Trophoblast cell (in vitro differentiated cells and primary cell): Measurements from ENCODE around the gene FAM120B.
A peak's percentile ranks its signal among the peaks of the same experiment; 100 is the strongest.

Experiments
- DNase-seq, 2 donors: peaks; one replicate each; pipeline ENCODE4 v3.0.0-alpha.2; 2016
- H2AFZ ChIP-seq: 2 replicates; pipeline ENCODE4 v1.6.1; 2013; ENCODE audit warnings: low read length, moderate library complexity, mild to moderate bottlenecking; ENCODE audit not compliant: insufficient read depth, poor library complexity
- H2AK5ac ChIP-seq: 2 replicates; pipeline ENCODE4 v1.6.1; 2013; ENCODE audit warnings: mild to moderate bottlenecking, low read length
- H2BK120ac ChIP-seq: 2 replicates; pipeline ENCODE4 v1.6.1; 2013; ENCODE audit warnings: low read length, mild to moderate bottlenecking, moderate library complexity; ENCODE audit not compliant: insufficient read depth, poor library complexity
- H2BK12ac ChIP-seq: 2 replicates; pipeline ENCODE4 v1.6.1; 2013; ENCODE audit warnings: mild to moderate bottlenecking, low read length, moderate library complexity
- H2BK5ac ChIP-seq: 2 replicates; pipeline ENCODE4 v1.6.1; 2013; ENCODE audit warnings: low read length, low read depth, moderate library complexity, mild to moderate bottlenecking; ENCODE audit not compliant: poor library complexity
- H3K14ac ChIP-seq: 2 replicates; pipeline ENCODE4 v1.6.1; 2013; ENCODE audit warnings: mild to moderate bottlenecking, low read length
- H3K18ac ChIP-seq: 2 replicates; pipeline ENCODE4 v1.6.1; 2013; ENCODE audit warnings: mild to moderate bottlenecking, low read length
- H3K23ac ChIP-seq: 2 replicates; pipeline ENCODE4 v1.6.1; 2013; ENCODE audit warnings: low read length
- H3K27ac ChIP-seq: 2 replicates; pipeline ENCODE4 v1.5.1; 2013; ENCODE audit warnings: low read depth, mild to moderate bottlenecking, inconsistent platforms, low read length, moderate library complexity
- H3K27me3 ChIP-seq: 2 replicates; pipeline ENCODE4 v1.6.1; 2013; ENCODE audit warnings: inconsistent platforms, mild to moderate bottlenecking, low read length, moderate library complexity; ENCODE audit not compliant: insufficient read depth
- H3K36me3 ChIP-seq, 2 experiments: 1 replicate in 1 of 2; 2 replicates in 1 of 2; pipeline ENCODE4 v1.6.1; 2013; ENCODE audit warnings: low read length in 2 of 2, mild to moderate bottlenecking in 2 of 2, moderate library complexity in 1 of 2; ENCODE audit not compliant: insufficient read depth in 2 of 2, control insufficient read depth in 1 of 2
- H3K4ac ChIP-seq: 2 replicates; pipeline ENCODE4 v1.6.1; 2013; ENCODE audit warnings: low read depth, mild to moderate bottlenecking, low read length, moderate library complexity
- H3K4me1 ChIP-seq, 2 experiments: 1 replicate in 1 of 2; 2 replicates in 1 of 2; pipeline ENCODE4 v1.6.1; 2013; ENCODE audit warnings: low read length in 2 of 2, mild to moderate bottlenecking in 2 of 2, moderate library complexity in 1 of 2; ENCODE audit not compliant: insufficient read depth in 2 of 2, control insufficient read depth in 1 of 2
- H3K4me2 ChIP-seq: 2 replicates; pipeline ENCODE4 v1.6.1; 2013; ENCODE audit warnings: inconsistent platforms, mild to moderate bottlenecking, low read length, moderate library complexity
- H3K4me3 ChIP-seq: 2 replicates; pipeline ENCODE4 v1.5.1; 2013; ENCODE audit warnings: mild to moderate bottlenecking, low read depth, low read length, inconsistent platforms
- H3K79me1 ChIP-seq: one replicate; pipeline ENCODE4 v1.6.1; 2013; ENCODE audit warnings: low read length
- H3K79me2 ChIP-seq: 2 replicates; pipeline ENCODE4 v1.6.1; 2013; ENCODE audit warnings: low read length, mild to moderate bottlenecking; ENCODE audit not compliant: control insufficient read depth, insufficient read depth, poor library complexity
- H3K9ac ChIP-seq: 2 replicates; pipeline ENCODE4 v1.6.1; 2013; ENCODE audit warnings: mild to moderate bottlenecking, low read length
- H3K9me3 ChIP-seq: 2 replicates; pipeline ENCODE4 v1.6.1; 2013; ENCODE audit warnings: low read depth, mild to moderate bottlenecking, control low read depth, inconsistent platforms, low read length; ENCODE audit not compliant: insufficient read depth
- H4K12ac ChIP-seq: 2 replicates; pipeline ENCODE4 v1.6.1; 2013; ENCODE audit warnings: low read depth, mild to moderate bottlenecking, low read length, moderate library complexity
- H4K8ac ChIP-seq: 2 replicates; pipeline ENCODE4 v1.6.1; 2013; ENCODE audit warnings: low read depth, mild to moderate bottlenecking, low read length, moderate library complexity
- H4K91ac ChIP-seq: one replicate; pipeline ENCODE4 v1.6.1; 2013; ENCODE audit warnings: low read depth, mild to moderate bottlenecking, low read length, moderate library complexity
- WGBS: extraction: QIAGEN DNeasy Blood & Tissue Kit; methylation state at CpG from one replicate; pipeline ENCODE4 v1.1.7; 2013; ENCODE audit warnings: missing lambda C conversion rate; ENCODE audit not compliant: insufficient read length, insufficient coverage; ENCODE audit errors: extremely low coverage; 5-methylcytosine and 5-hydroxymethylcytosine counted together

FAM120B gene

GRCh38 chr6:170298688-170299087 lies 7.9 kb upstream of the FAM120B start:
- WGBS = no CpG with 5 or more reads among the region's 1 CpG

DNA sequence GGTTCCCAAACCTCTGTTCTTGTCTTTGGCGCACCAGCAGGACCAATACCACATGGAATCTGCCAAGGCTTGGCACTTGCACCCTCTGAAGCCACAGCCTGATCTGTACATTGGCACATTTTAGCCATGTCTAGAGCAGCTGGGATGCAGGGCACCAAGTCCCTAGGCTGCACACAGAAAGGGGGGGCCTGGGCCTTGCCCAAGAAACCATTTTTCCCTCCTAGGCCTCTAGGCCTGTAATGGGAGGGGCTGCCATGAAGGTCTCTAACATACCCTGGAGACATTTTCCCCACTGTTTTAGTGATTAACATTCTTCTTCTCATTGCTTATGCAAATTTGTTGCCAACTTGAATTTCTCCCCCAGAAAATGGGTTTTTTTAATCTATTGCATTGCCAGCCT lies 5.4 kb upstream of the FAM120B start:
- peaks cover 13% of the 10 kb centered on the region for H3K9me3 ChIP-seq
- H2AFZ ChIP-seq = no peak overlapping the region
- H2BK5ac ChIP-seq = no peak overlapping the region
- peaks cover 3% of the 10 kb centered on the region for H3K79me2 ChIP-seq
- H3K23ac ChIP-seq = no peak overlapping the region
- H2AK5ac ChIP-seq = no peak overlapping the region
- no peak overlapping the region for H3K4ac ChIP-seq
- no peak overlapping the region for H3K18ac ChIP-seq
- no peak overlapping the region for H4K12ac ChIP-seq
- H2BK120ac ChIP-seq = no peak overlapping the region
- no peak overlapping the region for H4K91ac ChIP-seq
- H3K14ac ChIP-seq = no peak overlapping the region
- whole genome bisulfite sequencing = no CpG with 5 or more reads among the region's 1 CpG
- H3K27me3 ChIP-seq = peaks cover 18% of the 10 kb centered on the region
- no peak overlapping the region for H3K9ac ChIP-seq
- H3K4me1 ChIP-seq = peaks cover 12 to 14% of the 10 kb centered on the region in 2 experiments
- peaks cover 2% of the 10 kb centered on the region for H3K79me1 ChIP-seq
- DNase-seq = no peak
- H3K4me2 ChIP-seq = no peak overlapping the region
- no peak overlapping the region for H3K27ac ChIP-seq
- H3K36me3 ChIP-seq = no peaks in the 10 kb centered on the region
- no peak overlapping the region for H3K4me3 ChIP-seq
- no peak overlapping the region for H2BK12ac ChIP-seq
- no peak overlapping the region for H4K8ac ChIP-seq

More at GRCh38 chr6:170298688-170299087, 7.9 kb upstream of the FAM120B start:
- Histone ChIP-seq H4K8ac (no peak overlapping the region), H3K79me2 (no peaks in the 10 kb centered on the region), H3K18ac (no peak overlapping the region), H3K4me3 (no peak overlapping the region), H4K91ac (no peak overlapping the region), H3K23ac (peak overlapping the region; percentile 21), H3K36me3 (no peaks in the 10 kb centered on the region), H3K27ac (no peak overlapping the region), H3K4me1 (peaks cover 9 to 19% of the 10 kb centered on the region in 2 experiments), H2BK120ac (no peak overlapping the region), H2AFZ (no peak overlapping the region), H3K79me1 (no peaks in the 10 kb centered on the region), H4K12ac (no peak overlapping the region), H3K9ac (no peak overlapping the region), H2AK5ac (no peak overlapping the region), H3K4ac (no peak overlapping the region), H2BK12ac (no peak overlapping the region), H3K14ac (no peak overlapping the region), H3K27me3 (peaks cover 43% of the 10 kb centered on the region), H3K9me3 (peaks cover 19% of the 10 kb centered on the region), H2BK5ac (no peak overlapping the region), H3K4me2 (no peak overlapping the region)
- no peak for DNase-seq

DNA sequence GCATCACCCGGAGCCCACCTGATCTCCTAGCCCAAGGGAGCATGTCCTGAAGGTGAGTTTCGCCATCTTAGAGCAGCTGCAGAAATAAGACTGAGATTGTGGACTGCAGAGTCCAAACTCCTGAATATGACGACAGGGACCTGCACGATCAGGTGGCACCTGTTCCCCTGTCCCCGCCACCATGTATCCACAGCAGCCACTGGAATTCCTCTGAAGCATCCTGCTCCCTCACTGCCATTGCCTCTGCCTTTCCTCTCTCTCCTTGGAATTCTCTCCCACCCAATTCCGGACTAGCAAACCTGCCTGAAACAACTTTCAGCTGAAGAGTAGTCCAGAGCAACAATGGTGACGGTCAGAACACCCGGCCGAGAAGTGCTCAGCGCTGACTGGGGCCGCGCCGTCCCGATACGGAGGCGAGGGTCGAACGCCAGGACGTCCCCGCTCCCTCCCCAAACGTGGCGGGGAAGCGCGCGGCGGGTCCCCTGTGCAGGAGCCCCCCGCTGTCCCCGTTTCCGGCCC lies 694 bp upstream of the FAM120B start:
- no peak for DNase-seq
- H3K27me3 ChIP-seq = no peaks in the 10 kb centered on the region
- peak overlapping the region; percentile 74 for H3K14ac ChIP-seq
- peak overlapping the region; percentile 100 for H3K4me3 ChIP-seq
- H3K4me2 ChIP-seq = peak overlapping the region; percentile 74
- H3K79me2 ChIP-seq = peaks cover 10% of the 10 kb centered on the region
- peak overlapping the region; percentile 28 for H2BK120ac ChIP-seq
- peak overlapping the region; percentile 54 for H4K91ac ChIP-seq
- peak overlapping the region; percentile 74 for H2AFZ ChIP-seq
- H4K8ac ChIP-seq = peak overlapping the region; percentile 69
- no CpG with 5 or more reads among the region's 29 CpGs for WGBS
- H3K4ac ChIP-seq = peak overlapping the region; percentile 9
- H2AK5ac ChIP-seq = no peak overlapping the region
- no peak overlapping the region for H3K27ac ChIP-seq
- peaks cover 13 to 15% of the 10 kb centered on the region in 2 experiments for H3K4me1 ChIP-seq
- H3K9ac ChIP-seq = peak overlapping the region; percentile 46
- peaks cover 10% of the 10 kb centered on the region for H3K79me1 ChIP-seq
- peaks cover 0 to 1% of the 10 kb centered on the region in 2 experiments for H3K36me3 ChIP-seq
- no peak overlapping the region for H3K23ac ChIP-seq
- H3K9me3 ChIP-seq = peaks cover 5% of the 10 kb centered on the region
- H2BK5ac ChIP-seq = peak overlapping the region; percentile 28
- peak overlapping the region; percentile 58 for H3K18ac ChIP-seq
- peak overlapping the region; percentile 55 for H4K12ac ChIP-seq
- H2BK12ac ChIP-seq = no peak overlapping the region

DNA sequence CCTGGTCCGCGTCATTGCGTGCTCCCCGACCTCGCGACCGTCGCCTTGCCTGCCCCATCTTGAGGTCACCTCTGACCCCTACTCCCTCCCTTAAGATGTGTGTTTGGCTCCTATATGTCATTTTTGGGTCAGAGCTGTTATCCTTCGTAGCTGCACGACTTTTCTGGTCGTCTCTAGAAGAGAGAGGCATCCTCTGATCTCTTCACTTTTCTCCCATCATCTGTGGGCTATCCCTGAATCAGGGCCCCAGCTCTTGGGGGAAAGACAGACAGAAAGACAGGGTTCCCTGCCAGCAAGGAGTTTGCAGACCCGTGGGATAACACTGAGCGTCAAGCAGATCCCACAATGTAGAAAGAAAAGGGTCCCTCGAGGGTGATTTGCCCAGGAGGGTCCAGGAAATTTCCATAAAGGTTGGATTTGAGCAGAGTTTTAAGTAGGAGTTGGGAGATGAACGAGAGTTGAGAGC lies 555 bp downstream of the FAM120B start:
- Histone ChIP-seq H3K18ac (peak overlapping the region; percentile 44), H2BK5ac (no peak overlapping the region), H3K79me2 (peaks cover 10% of the 10 kb centered on the region), H4K12ac (peak overlapping the region; percentile 65), H3K14ac (peak overlapping the region; percentile 85), H3K36me3 (peaks cover 1% of the 10 kb centered on the region in 2 experiments), H2AK5ac (peak overlapping the region; percentile 57), H3K4me2 (peak overlapping the region; percentile 74), H3K4me1 (peaks cover 13 to 15% of the 10 kb centered on the region in 2 experiments), H3K4me3 (peak overlapping the region; percentile 100), H3K9ac (peak overlapping the region; percentile 93), H3K9me3 (peaks cover 2% of the 10 kb centered on the region), H3K27me3 (no peaks in the 10 kb centered on the region), H3K4ac (peak overlapping the region; percentile 81), H3K79me1 (peaks cover 10% of the 10 kb centered on the region), H3K23ac (no peak overlapping the region), H3K27ac (no peak overlapping the region), H2BK12ac (peak overlapping the region; percentile 1), H4K8ac (peak overlapping the region; percentile 98), H2AFZ (peak overlapping the region; percentile 95), H4K91ac (peak overlapping the region; percentile 88), H2BK120ac (peak overlapping the region; percentile 62)
- DNase-seq = no peak
- WGBS = no CpG with 5 or more reads among the region's 15 CpGs
